Stomach (tissue), 4 donors: ENCODE results near the gene LRMDA.

Experiments used
- CTCF ChIP-seq, 7 experiments: fragments of 450-650 bp in 4 of 7; fragments of 200-600 bp in 3 of 7; sonication (generic) in 3 of 7; IDR thresholded peaks; one replicate each; pipeline ENCODE4 v1.5.1; 2016 to 2019; ENCODE audit warnings: antibody characterized with exemption in 7 of 7, control low read depth in 2 of 7, mild to moderate bottlenecking in 1 of 7
- EP300 ChIP-seq: sonication (generic); formaldehyde crosslinking; IDR thresholded peaks from one replicate; pipeline ENCODE4 v1.6.1; 2017; ENCODE audit warnings: antibody characterized with exemption
- POLR2A ChIP-seq, 4 donors: fragments of 450-650 bp; IDR thresholded peaks; one replicate each; pipeline ENCODE4 v1.6.1; 2016; ENCODE audit warnings: antibody characterized with exemption in 4 of 4, control low read depth in 2 of 4, mild to moderate bottlenecking in 1 of 4, moderate library complexity in 1 of 4
- POLR2AphosphoS5 ChIP-seq, 3 donors: sonication (generic); formaldehyde crosslinking; IDR thresholded peaks; one replicate each; pipeline ENCODE4 v1.6.1; 2016; ENCODE audit warnings: antibody characterized with exemption in 3 of 3

GRCh38 chr10:75646916-75647315 is 215.5 kb downstream of the LRMDA start:
- TF ChIP-seq CTCF (IDR thresholded peaks at IDR 0.05) (no peak), POLR2A (IDR thresholded peaks at IDR 0.05) (no peak), POLR2AphosphoS5 (IDR thresholded peaks at IDR 0.05) (no peak), EP300 (no peak)
